HepG2 (cell line): ENCODE data around the gene MTOR. TPM values are rescaled to one million over a fixed set of nuclear protein-coding genes. Genes with fewer than 3 reads are reported as not detected.

Experiments used
- ATAC-seq: fragments of 200-7000 bp; cut with Tn5 transposase; 3 replicates; pipeline ENCODE4 v1.9.1; 2020; ENCODE audit warnings: mild to moderate bottlenecking, moderate library complexity
- BruUV-seq: library from RNA; stranded (reverse); fragments of 400-500 nt; replicated peaks from 2 replicates; lab custom pipeline; 2021; lab: Mats Ljungman, UMichigan
- CTCF ChIA-PET: fragments of 300-600 bp; formaldehyde crosslinking; extraction: SDS; loops from one replicate; lab custom pipeline; 2021; ENCODE audit warnings: low total read pairs, inconsistent platforms, low intra/inter-chr PET ratio; lab: Yijun Ruan, JAX
- POLR2A ChIA-PET: fragments of 350-600 bp; sonication (Branson Sonifier 250); formaldehyde crosslinking; loops from one replicate; lab custom pipeline; 2020; ENCODE audit warnings: antibody characterized with exemption, inconsistent platforms; lab: Yijun Ruan, JAX
- DNase-seq: peaks from one replicate; pipeline ENCODE4 v3.0.0-alpha.2; 2015; ENCODE audit warnings: low spot score
- FAIRE-seq: peaks from 3 replicates; lab custom pipeline; 2011; peaks lifted over from hg19 to GRCh38; lab: Jason Lieb, UNC
- H2AFZ ChIP-seq: one replicate; pipeline ENCODE4 v1.6.1; 2011; ENCODE audit warnings: low read length, inconsistent platforms
- H3K27ac ChIP-seq: fragments of 300-600 bp; 3 replicates; pipeline ENCODE4 v1.8.0; 2011; ENCODE audit warnings: mixed run types, mild to moderate bottlenecking, mixed read lengths, low read length, inconsistent platforms; ENCODE audit not compliant: insufficient read depth; ENCODE audit errors: extremely low read length
- H3K27me3 ChIP-seq, 2 experiments: fragments of 200-600 bp in 1 of 2; 2 replicates in 1 of 2; 3 replicates in 1 of 2; pipeline versions ENCODE4 v1.6.0 to v1.8.0; 2011; ENCODE audit warnings: low read length in 2 of 2, mild to moderate bottlenecking in 2 of 2, moderate library complexity in 2 of 2, inconsistent platforms in 1 of 2; ENCODE audit not compliant: insufficient read depth in 2 of 2, control insufficient read depth in 1 of 2
- H3K36me3 ChIP-seq, 2 experiments: fragments of 200-600 bp in 1 of 2; replicated peaks in 1 of 2; 2 replicates in 1 of 2; 3 replicates in 1 of 2; pipeline versions ENCODE4 v1.5.1 to v1.8.0; 2011; ENCODE audit warnings: low read length in 2 of 2, inconsistent platforms in 1 of 2; ENCODE audit not compliant: insufficient read depth in 2 of 2, control insufficient read depth in 1 of 2
- H3K4me1 ChIP-seq: 2 replicates; pipeline ENCODE4 v1.5.1; 2012; ENCODE audit warnings: low read length, inconsistent platforms; ENCODE audit not compliant: insufficient read depth
- H3K4me2 ChIP-seq: 2 replicates; pipeline ENCODE4 v1.6.0; 2011; ENCODE audit warnings: low read depth, low read length, inconsistent platforms
- H3K4me3 ChIP-seq, 3 experiments: fragments of 200-600 bp in 1 of 3; sonication (generic), shearing (Covaris generic) in 1 of 3; replicated peaks in 1 of 3; 2 replicates each; pipeline ENCODE4 v1.5.1; 2011 to 2016; ENCODE audit warnings: low read length in 3 of 3, inconsistent platforms in 2 of 3, low read depth in 2 of 3, mild to moderate bottlenecking in 2 of 3, control low read depth in 1 of 3, mixed read lengths in 1 of 3; ENCODE audit not compliant: insufficient read depth in 1 of 3
- H3K79me2 ChIP-seq: one replicate; pipeline ENCODE4 v1.6.1; 2011; ENCODE audit warnings: low read length, inconsistent platforms; ENCODE audit not compliant: insufficient read depth
- H3K9ac ChIP-seq: 2 replicates; pipeline ENCODE4 v1.6.0; 2011; ENCODE audit warnings: mild to moderate bottlenecking, low read depth, low read length, inconsistent platforms; ENCODE audit not compliant: insufficient read depth
- H3K9me3 ChIP-seq: 2 replicates; pipeline ENCODE4 v1.5.1; 2012; ENCODE audit warnings: mild to moderate bottlenecking, low read length
- H4K20me1 ChIP-seq: 2 replicates; pipeline ENCODE4 v1.6.0; 2011; ENCODE audit warnings: inconsistent platforms, mild to moderate bottlenecking, low read length, moderate library complexity; ENCODE audit not compliant: insufficient read depth
- CSRNP1 ChIP-seq: sonication (generic); formaldehyde crosslinking; IDR thresholded peaks from 2 replicates; pipeline ENCODE4 v1.8.1; 2023; ENCODE audit warnings: mild to moderate bottlenecking, missing genetic modification reagents
- GATA4 ChIP-seq: sonication (generic); IDR thresholded peaks from 2 replicates; pipeline ENCODE4 v1.6.1; 2016; ENCODE audit warnings: antibody characterized with exemption, low read depth, borderline replicate concordance
- JUND ChIP-seq: sonication (generic); formaldehyde crosslinking; IDR thresholded peaks from 2 replicates; pipeline ENCODE4 v1.8.0; 2022; ENCODE audit warnings: mild to moderate bottlenecking, missing genetic modification reagents
- PAXIP1 ChIP-seq: sonication (generic); formaldehyde crosslinking; conservative IDR thresholded peaks from 2 replicates; pipeline ENCODE4 v1.4.0; 2020; ENCODE audit warnings: mild to moderate bottlenecking, missing genetic modification reagents, moderate library complexity
- PPARG ChIP-seq: conservative IDR thresholded peaks from 2 replicates; pipeline ENCODE4 v1.6.1; 2016; ENCODE audit warnings: missing biosample characterization, missing genetic modification reagents
- RBM39 ChIP-seq: fragments of 200-400 bp; formaldehyde crosslinking; IDR thresholded peaks from one replicate; pipeline ENCODE4 v1.6.1; 2018; ENCODE audit warnings: antibody characterized with exemption, mild to moderate bottlenecking, low read depth, low read length; ENCODE audit not compliant: poor library complexity, severe bottlenecking
- SP5 ChIP-seq: IDR thresholded peaks from 2 replicates; pipeline ENCODE4 v1.6.1; 2016; ENCODE audit warnings: low read depth, borderline replicate concordance
- STAG1 ChIP-seq: sonication (generic); formaldehyde crosslinking; IDR thresholded peaks from 2 replicates; pipeline ENCODE4 v1.4.0; 2020; ENCODE audit warnings: missing genetic modification reagents
- SYNCRIP ChIP-seq: fragments of 200-400 bp; formaldehyde crosslinking; IDR thresholded peaks from 2 replicates; pipeline ENCODE4 v1.6.1; 2018; ENCODE audit warnings: mild to moderate bottlenecking, low read depth, low read length; ENCODE audit not compliant: insufficient read depth
- THAP7 ChIP-seq: sonication (generic); formaldehyde crosslinking; IDR thresholded peaks from 2 replicates; pipeline ENCODE4 v1.8.1; 2023; ENCODE audit warnings: mild to moderate bottlenecking, missing genetic modification reagents
- ZBTB20 ChIP-seq: sonication (generic); formaldehyde crosslinking; IDR thresholded peaks from 2 replicates; pipeline ENCODE4 v1.8.1; 2023; ENCODE audit warnings: missing genetic modification reagents, low read depth, mild to moderate bottlenecking, borderline replicate concordance
- ZNF143 ChIP-seq: sonication (generic); formaldehyde crosslinking; IDR thresholded peaks from 2 replicates; pipeline ENCODE4 v1.4.0; 2020; ENCODE audit warnings: missing genetic modification reagents
- WGBS: methylation state at CpG from one replicate; pipeline ENCODE4 v1.1.6; 2017; ENCODE audit warnings: low lambda C conversion rate; 5-methylcytosine and 5-hydroxymethylcytosine counted together
- in situ Hi-C: cut with HindIII; loops from 2 replicates; pipeline ENCODE4 v1.10.0; 2017; ENCODE audit warnings: low pct_unique_long_range_greater_than_20kb; ENCODE audit not compliant: extremely low pct_ligation_motif_present
- intact Hi-C: fragments of 100-400 bp; cut with micrococcal nuclease; formaldehyde crosslinking; loops from one replicate; pipeline ENCODE4 v1.10.0; 2022; ENCODE audit not compliant: unreplicated experiment
- polyA plus RNA-seq, 8 experiments: library from polyadenylated mRNA; depleted of rRNA in 3 of 8; stranded (reverse) in 7 of 8; unstranded in 1 of 8; fragments of >200 nt; fragmentation: Illumina TruSeq in 4 of 8; extraction: Trizol in 4 of 8; gene quantifications; 2 replicates each; pipeline versions ENCODE4 v1.2.1 to v1.2.3, GENCODE V29; 2011 to 2016; ENCODE audit warnings: low read depth in 4 of 8, missing spikeins in 1 of 8, mixed read lengths in 1 of 8; ENCODE audit not compliant: insufficient read depth in 1 of 8
- total RNA-seq, 5 experiments: library from RNA; depleted of rRNA; stranded (reverse); fragments of >200 nt; fragmentation: Illumina TruSeq; extraction: Trizol; gene quantifications; 2 replicates each; pipeline ENCODE4 v1.2.3, GENCODE V29; 2016; ENCODE audit warnings: low read depth in 1 of 5

MTOR gene
- total and polyA plus RNA-seq, 2 of the 13 experiments (the other 11 are each of a cell fraction or from before 2014, with no cell fraction given), result 24.6 to 34.6 TPM

GRCh38 chr1:11187000-11187399 is 75.4 kb downstream of the MTOR start:
- no peak overlapping the region for H3K9ac ChIP-seq
- no peaks in the 10 kb centered on the region for H3K79me2 ChIP-seq
- H4K20me1 ChIP-seq, result no peaks in the 10 kb centered on the region
- no peak overlapping the region for H3K27ac ChIP-seq
- no peak for FAIRE-seq
- H3K4me3 ChIP-seq, result no peak overlapping the region
- H3K36me3 ChIP-seq, result peaks cover 3 to 52% of the 10 kb centered on the region in 2 experiments
- ATAC-seq, result no peak
- H3K4me1 ChIP-seq, result no peaks in the 10 kb centered on the region
- TF ChIP-seq RBM39 (no peak), PPARG (CRISPR knock-in tag) (no peak), GATA4 (no peak), PAXIP1 (CRISPR knock-in tag) (no peak), SYNCRIP (no peak), SP5 (no peak), ZBTB20 (CRISPR knock-in tag) (no peak), STAG1 (CRISPR knock-in tag) (no peak), JUND (no peak), ZNF143 (CRISPR knock-in tag) (no peak), CSRNP1 (no peak), THAP7 (CRISPR knock-in tag) (no peak)
- intact Hi-C loops (no loop called here), in situ Hi-C loops (no loop called here)
- no TSS peak for BruUV-seq
- no peak overlapping the region for H3K4me2 ChIP-seq
- CTCF ChIA-PET, result no interaction called here
- WGBS, result 100% methylated on average over 3 of the region's 3 CpGs
- H2AFZ ChIP-seq, result no peak overlapping the region
- H3K9me3 ChIP-seq, result no peaks in the 10 kb centered on the region
- H3K27me3 ChIP-seq, result no peaks in the 10 kb centered on the region
- DNase-seq, result no peak
- POLR2A ChIA-PET, result no interaction called here
